GM19043 (cell line): Measurements from ENCODE around the gene ATF6.

Experiments
- ATAC-seq: cut with Tn5 transposase; IDR thresholded peaks from one replicate; pipeline ENCODE4 v1.9.1; 2021; ENCODE audit warnings: low read depth; ENCODE audit not compliant: unreplicated experiment

The ATF6 gene

DNA sequence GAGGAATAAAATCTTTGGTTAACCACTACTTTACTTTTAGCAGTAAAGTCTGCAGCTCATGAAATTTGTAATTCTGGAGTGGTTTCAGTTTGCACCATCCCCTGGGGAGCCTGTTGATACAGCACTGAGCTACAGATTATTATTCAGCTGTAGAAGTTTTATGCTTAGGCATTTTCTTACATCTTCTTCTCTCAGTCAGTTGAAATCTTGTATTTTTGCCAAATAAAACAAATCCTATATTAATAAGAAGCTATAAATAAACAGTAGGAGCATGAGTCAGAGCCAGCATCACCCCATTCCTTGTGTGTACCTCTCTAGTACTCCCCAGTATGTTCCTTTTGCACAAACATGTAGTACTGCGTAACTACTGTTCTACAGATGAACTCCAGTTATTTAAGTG is 118.9 kb downstream of the ATF6 start:
- no peak for ATAC-seq

DNA sequence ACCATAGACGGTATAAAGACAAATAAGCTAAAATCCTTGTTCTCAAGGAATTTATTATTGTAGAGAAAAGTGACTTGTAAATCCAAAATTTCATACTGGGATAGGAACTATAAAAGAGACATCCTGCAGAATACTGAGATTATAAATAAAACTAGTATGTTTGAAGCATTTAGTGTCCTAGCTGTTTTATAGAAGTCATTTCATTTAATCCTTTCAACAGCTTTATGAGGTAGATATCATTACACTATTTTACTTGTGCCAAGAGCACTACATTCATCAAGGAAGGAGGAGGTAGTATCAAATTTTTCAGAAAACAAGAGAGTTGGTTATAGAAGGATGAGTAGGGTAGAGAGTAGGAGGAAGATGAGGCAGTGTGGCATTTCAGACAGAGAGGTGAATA is 119.6 kb downstream of the ATF6 start:
- no peak for ATAC-seq

- ATAC-seq: no peak
Measured at GRCh38 chr1:161886589-161886988, 120.5 kb downstream of the ATF6 start.

DNA sequence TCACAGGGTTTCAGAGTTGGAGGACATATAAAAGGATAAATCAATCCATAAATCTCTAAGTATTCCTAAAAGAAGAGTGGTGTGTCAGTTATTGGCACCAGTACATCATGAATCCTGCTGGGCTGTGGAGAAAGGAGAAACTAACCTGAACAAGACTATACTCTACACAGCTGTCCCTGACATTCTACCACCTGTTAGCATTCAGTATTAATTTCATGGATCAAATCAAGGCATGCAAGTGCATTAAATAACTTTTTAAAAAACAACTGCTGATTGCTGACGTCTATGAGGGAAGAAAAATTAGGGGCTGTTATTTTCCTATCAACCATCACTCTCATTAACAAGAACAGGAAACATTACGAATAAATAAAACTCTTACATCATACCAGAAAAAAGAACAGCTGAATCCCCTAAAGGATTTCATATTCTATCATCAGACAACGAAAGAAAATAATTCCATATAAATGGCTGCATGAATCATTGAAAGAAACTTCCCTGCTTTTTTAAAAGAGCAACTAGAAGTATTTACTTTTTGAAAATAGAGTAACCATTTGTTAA is 121.7 kb downstream of the ATF6 start:
- ATAC-seq: no peak

DNA sequence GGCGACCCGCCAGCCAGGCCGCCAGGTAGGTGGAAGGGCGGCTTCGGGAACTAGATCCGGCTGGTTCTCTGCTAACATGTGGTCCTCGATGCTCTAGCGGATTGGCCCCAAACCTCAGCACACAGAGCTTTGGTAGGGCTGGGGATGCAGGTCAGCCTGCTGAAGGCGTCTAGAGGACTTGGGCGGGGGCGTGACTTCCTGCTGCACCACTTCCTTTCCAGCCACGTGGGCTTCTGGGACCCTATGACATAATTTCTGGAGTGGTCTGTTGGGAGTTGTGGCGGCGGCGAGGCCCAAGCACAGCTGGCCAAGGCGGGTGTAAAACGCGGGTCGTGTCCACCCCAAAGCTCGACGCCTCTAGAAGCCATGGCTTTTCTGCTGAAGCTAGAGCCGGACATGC is 124.5 kb downstream of the ATF6 start:
- ATAC-seq: no peak

DNA sequence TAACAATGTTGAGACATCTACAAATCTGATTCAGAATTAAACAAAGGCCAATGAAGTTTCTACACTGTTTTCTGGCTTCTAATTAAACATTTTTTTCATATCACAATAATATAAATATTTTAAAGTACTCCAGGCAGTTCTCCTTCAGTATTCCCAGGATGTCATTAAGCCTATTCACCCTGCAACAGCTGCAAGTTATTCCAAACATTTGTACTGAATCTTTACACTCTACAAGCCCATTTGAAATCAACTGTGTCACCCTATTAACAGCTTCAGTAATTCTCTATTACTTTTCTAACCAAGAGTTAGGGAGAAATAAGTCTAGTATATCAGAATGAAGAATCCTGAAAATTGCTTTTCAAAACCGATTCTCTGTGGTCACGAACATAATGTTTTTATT is 133.0 kb downstream of the ATF6 start:
- no peak for ATAC-seq

GRCh38 chr1:161900160-161900559 is 134.0 kb downstream of the ATF6 start:
- no peak for ATAC-seq

DNA sequence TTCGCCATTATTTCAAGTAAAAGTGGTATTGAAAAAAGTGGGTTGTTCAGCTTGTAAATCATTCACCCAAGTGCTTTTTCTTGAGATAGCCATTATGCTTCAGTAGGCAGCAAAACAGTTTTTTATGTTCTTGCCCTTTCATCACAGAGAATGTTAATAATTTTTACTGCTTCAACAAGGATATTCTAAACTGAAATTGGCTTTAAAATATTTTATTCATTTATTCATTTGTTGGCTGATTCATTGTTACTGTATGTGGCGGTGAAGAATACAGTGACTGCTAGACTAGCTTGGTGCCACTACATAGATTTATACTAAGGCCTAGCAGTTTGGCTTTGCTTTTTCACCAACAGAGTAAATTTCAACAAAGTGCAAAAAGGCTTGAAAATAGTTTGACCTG is 136.1 kb downstream of the ATF6 start:
- ATAC-seq: no peak

DNA sequence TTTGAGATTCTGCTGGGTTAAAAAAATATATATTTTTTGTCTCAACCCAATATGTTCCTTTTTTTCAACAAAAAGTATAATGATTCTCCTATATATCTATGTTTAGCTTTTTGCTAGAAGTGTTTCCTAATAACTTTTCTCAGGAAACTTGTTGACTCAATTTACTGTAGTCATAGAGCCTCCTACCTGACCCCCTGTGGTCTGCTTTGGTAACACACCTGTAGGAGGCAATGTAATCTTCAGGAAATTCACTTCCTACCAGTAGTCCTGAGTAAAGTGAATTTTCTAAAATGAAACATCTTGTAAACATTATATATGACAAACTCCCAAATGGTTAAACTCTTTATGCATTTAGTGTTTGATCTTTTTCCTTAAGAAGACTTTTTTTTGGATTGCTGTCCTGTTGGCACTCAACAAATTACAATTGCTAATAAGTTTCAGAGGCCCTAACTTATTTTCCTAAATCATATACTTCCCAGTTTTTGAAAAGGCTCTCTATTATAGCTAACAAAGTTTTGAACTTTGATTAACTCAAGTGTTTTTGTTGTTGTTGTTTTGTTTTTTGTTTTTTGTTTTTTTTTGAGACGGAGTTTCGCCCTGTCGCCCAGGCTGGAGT is 139.3 kb downstream of the ATF6 start:
- ATAC-seq: no peak

DNA sequence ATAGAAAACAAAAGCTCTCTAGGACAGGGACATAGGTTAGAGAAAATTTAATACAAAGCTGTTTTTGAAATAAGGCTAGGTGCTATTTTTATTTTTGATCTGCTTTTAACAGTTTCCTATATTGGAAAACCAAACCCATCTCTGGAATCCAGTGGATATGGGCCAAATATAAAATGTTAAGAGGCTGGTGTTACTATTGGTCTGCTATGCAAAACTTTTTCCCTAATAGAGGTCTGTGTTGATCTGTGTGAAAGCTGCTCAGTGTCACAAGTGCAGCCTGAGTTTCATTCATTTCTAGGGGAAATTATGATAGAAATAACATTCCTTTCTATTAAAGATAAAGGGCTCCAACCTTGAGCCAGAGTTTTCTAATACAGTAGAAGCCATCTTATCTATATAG is 141.1 kb downstream of the ATF6 start:
- no peak for ATAC-seq

DNA sequence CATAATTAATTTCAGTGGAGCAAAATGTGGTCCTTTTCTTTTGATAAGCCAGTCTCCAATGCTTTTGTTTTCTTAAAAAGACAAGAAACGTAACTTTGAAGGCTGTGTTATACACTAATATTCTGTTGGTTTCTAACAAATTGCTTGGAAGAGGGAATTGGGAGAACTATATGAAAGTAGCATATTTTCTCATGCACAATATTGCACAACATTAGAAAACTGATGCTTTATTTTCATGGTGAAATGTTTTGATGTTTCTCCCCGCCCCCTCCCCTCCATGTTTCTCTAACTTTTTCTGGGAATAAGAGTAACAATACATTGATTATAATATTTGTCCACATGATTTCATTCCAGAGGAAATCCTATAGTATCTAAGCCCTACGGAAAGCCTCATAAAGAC is 142.1 kb downstream of the ATF6 start:
- ATAC-seq: no peak

GRCh38 chr1:161910604-161911003 is 144.5 kb downstream of the ATF6 start:
- no peak for ATAC-seq

GRCh38 chr1:161913482-161914140 is 147.5 kb downstream of the ATF6 start:
- ATAC-seq: no peak

DNA sequence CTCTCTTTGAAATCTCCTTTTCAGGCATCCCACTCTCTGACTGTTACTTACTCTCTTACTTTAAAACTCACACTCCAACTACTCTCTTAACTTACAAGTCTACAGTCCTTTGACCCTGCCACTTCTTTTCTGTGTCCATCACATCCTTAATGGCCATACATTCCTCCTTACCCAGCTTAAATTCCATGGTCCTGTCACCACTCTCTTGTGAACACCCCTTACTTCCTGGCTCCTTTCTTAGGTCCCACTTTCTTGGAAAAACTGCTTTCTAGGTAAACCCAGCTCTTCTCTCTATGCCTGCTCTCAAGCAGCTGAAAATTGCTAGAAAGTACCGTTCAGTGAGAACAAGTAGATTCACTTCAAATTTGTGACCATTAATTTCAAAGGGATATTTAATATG is 148.5 kb downstream of the ATF6 start:
- no peak for ATAC-seq

- ATAC-seq: peak; percentile 66
Measured at GRCh38 chr1:161915051-161915503, 149.0 kb downstream of the ATF6 start.

- no peak for ATAC-seq
Measured at GRCh38 chr1:161915978-161916377, 149.9 kb downstream of the ATF6 start.

DNA sequence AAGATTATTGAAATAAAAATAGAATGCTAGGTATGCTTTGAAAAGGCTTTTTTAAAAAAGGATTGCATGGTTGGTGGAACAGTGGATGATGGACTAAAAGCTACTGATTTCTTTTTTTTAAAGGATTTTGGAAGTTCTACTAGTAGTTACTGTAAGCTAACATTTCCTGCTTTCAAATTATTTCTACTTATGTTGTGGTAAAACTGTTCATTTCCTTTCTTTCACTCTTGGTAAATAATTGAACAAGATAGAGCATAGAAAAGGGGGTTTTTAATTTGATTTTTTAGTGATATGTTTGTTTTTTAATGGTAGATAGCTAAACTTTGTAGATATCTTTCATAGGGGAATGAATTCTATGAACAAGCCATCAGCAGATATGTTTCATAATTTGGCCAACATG is 153.1 kb downstream of the ATF6 start:
- no peak for ATAC-seq

GRCh38 chr1:161921491-161921890 is 155.4 kb downstream of the ATF6 start:
- ATAC-seq: no peak

DNA sequence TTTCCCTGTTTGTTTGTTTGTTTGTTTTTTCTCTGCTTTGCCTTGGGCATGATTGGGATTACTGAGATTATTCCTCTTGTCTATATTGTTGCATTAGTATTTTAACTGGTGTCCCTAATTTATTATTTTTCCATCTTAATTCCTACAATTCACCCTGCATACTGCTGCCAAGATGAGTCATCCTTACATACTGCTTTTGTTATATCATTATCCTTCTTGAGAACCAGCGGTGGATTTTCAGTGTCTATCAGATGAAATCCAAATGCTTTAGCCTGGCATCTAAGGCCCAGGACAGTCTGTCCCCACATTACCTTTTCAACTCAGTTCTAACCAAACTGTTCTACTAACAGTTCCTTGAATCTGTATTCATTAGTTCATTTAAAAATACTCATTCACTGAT is 155.9 kb downstream of the ATF6 start:
- no peak for ATAC-seq

DNA sequence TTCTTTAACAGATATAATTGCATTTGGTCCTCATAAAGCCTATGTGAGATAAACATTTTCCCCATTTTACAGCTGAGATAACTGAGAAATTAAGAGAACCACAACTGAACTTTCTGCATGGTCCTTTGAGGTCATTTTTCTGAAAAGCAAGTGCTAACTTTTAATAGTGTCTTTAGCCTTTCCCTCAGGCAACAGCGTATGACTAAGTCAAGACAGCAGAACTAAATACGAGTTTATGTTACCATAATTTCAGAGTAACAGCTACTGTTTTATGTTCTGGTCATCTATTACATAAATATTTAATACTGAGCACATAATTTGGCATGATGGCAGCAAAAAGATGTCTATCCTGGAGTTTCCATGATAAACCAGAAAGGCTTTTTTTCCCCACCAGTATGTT is 161.9 kb downstream of the ATF6 start:
- ATAC-seq: no peak

DNA sequence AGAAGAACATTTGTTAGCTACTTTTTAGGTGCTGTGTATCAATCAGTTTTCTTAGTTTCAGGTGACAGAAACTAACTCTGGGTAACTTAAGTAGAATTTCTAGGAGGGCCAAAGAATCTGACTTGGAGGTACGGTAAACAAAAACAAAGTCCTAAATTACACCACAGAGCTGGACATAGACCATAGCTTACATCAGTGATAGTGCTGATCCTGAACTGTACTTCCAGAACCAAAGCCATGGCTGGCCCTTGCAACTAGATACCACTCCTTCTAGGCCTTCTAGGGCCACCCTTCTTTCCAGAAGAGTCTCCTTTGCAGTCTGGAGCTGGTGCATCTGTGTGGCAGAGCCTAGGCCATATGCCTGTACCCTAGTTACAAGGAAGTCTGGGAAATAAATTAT is 163.0 kb downstream of the ATF6 start:
- ATAC-seq: no peak

- no peak for ATAC-seq
Measured at GRCh38 chr1:161930064-161930463, 163.9 kb downstream of the ATF6 start.
